GM20000 (cell line): Measurements from ENCODE around the gene TMEM129.

Experiments used
- DNase-seq: peaks from one replicate; pipeline ENCODE4 v3.0.0; 2012; ENCODE audit warnings: low spot score
- CTCF ChIP-seq: IDR thresholded peaks from 2 replicates; pipeline ENCODE4 v1.5.1; 2012; ENCODE audit warnings: mild to moderate bottlenecking, control low read depth; ENCODE audit errors: extremely low read depth, missing control alignments

Gene TMEM129

GRCh38 chr4:1767061-1767769 lies 46.1 kb upstream of the TMEM129 start:
- TF ChIP-seq CTCF = no peak

GRCh38 chr4:1766106-1767060 lies 45.3 kb upstream of the TMEM129 start:
- no peak for TF ChIP-seq CTCF
- DNase-seq = no peak

More at GRCh38 chr4:1767061-1767769, 46.1 kb upstream of the TMEM129 start:
- DNase-seq = peak; percentile 78

- TF ChIP-seq CTCF = no peak
- no peak for DNase-seq
These were observed 44.4 kb upstream of the TMEM129 start for GRCh38 chr4:1765409-1766072.

GRCh38 chr4:1764670-1765069 lies 43.5 kb upstream of the TMEM129 start:
- TF ChIP-seq CTCF = no peak

GRCh38 chr4:1763550-1764080 lies 42.5 kb upstream of the TMEM129 start:
- TF ChIP-seq CTCF = no peak
- DNase-seq = peak; percentile 77

More at GRCh38 chr4:1764670-1765069, 43.5 kb upstream of the TMEM129 start:
- DNase-seq = no peak

GRCh38 chr4:1763070-1763549 lies 42.0 kb upstream of the TMEM129 start:
- no peak for TF ChIP-seq CTCF
- DNase-seq = no peak
